SH-SY5Y (cell line): ENCODE data around the gene ADM5.

Experiments
- GATA2 ChIP-seq: IDR thresholded peaks from 2 replicates; pipeline ENCODE4 v1.6.1; 2011; ENCODE audit warnings: mild to moderate bottlenecking, low read depth, low read length
- GATA3 ChIP-seq: IDR thresholded peaks from 2 replicates; pipeline ENCODE4 v1.6.1; 2011; ENCODE audit warnings: low read depth, mild to moderate bottlenecking, low read length, moderate library complexity

- no peak for TF ChIP-seq GATA2
- no peak for TF ChIP-seq GATA3
These were observed 19.9 kb upstream of the ADM5 start for GRCh38 chr19:49669516-49669915.
